ENCODE results near the gene SLC8A2.

Gene SLC8A2

GRCh38 chr19:47471381-47471732 lies 336 bp downstream of the SLC8A2 start:
- H3K4me3 ChIP-seq (replicated peaks; ENCODE audit: low read depth, low read length) = no peak overlapping the region
- DNase-seq (ENCODE audit: extremely low read depth, low read depth) = no peak
- TF ChIP-seq, protein P1, sequence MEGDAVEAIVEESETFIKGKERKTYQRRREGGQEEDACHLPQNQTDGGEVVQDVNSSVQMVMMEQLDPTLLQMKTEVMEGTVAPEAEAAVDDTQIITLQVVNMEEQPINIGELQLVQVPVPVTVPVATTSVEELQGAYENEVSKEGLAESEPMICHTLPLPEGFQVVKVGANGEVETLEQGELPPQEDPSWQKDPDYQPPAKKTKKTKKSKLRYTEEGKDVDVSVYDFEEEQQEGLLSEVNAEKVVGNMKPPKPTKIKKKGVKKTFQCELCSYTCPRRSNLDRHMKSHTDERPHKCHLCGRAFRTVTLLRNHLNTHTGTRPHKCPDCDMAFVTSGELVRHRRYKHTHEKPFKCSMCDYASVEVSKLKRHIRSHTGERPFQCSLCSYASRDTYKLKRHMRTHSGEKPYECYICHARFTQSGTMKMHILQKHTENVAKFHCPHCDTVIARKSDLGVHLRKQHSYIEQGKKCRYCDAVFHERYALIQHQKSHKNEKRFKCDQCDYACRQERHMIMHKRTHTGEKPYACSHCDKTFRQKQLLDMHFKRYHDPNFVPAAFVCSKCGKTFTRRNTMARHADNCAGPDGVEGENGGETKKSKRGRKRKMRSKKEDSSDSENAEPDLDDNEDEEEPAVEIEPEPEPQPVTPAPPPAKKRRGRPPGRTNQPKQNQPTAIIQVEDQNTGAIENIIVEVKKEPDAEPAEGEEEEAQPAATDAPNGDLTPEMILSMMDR (IDR thresholded peaks at IDR 0.05; ENCODE audit: low read depth, low read length, missing control alignments) = no peak

GRCh38 chr19:47470447-47471195 lies 1.1 kb downstream of the SLC8A2 start:
- TF ChIP-seq, protein P1 (IDR thresholded peaks at IDR 0.05; ENCODE audit: low read depth, low read length, missing control alignments) = no peak
- no peak for DNase-seq (ENCODE audit: extremely low read depth, low read depth)
- no peak overlapping the region for H3K4me3 ChIP-seq (replicated peaks; ENCODE audit: low read depth, low read length)

- TF ChIP-seq, protein P1 (IDR thresholded peaks at IDR 0.05; ENCODE audit: low read depth, low read length, missing control alignments) = no peak
- no peak for DNase-seq (ENCODE audit: extremely low read depth, low read depth)
- H3K4me3 ChIP-seq (replicated peaks; ENCODE audit: low read depth, low read length) = no peak overlapping the region
Measured at GRCh38 chr19:47469719-47470118, 2.0 kb downstream of the SLC8A2 start.

GRCh38 chr19:47469363-47469700 lies 2.4 kb downstream of the SLC8A2 start:
- TF ChIP-seq, protein P1 (IDR thresholded peaks at IDR 0.05; ENCODE audit: low read depth, low read length, missing control alignments) = no peak
- DNase-seq (ENCODE audit: extremely low read depth, low read depth) = no peak
- no peak overlapping the region for H3K4me3 ChIP-seq (replicated peaks; ENCODE audit: low read depth, low read length)

GRCh38 chr19:47467914-47468313 lies 3.8 kb downstream of the SLC8A2 start:
- no peak for DNase-seq (ENCODE audit: extremely low read depth, low read depth)
- no peak overlapping the region for H3K4me3 ChIP-seq (replicated peaks; ENCODE audit: low read depth, low read length)
- TF ChIP-seq, protein P1 (IDR thresholded peaks at IDR 0.05; ENCODE audit: low read depth, low read length, missing control alignments) = no peak

DNA sequence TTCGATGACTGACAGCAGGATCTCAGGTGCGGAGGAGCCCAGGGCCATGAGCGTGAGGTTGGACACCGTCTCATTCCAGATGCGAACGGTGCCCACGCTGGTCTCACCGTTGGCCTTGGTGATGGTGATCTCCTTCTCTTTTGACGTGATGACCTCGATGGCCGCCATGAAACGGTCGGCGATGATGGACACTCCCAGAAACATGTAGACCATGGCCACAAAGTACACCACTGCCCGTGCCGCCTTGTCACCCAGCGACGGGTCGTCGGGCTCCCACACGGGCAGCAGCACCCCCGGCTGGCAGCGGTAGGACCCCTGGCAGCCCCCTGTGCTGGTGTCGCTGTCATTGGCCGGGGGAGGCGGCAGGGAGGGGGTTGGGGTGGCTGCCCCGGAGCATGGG lies 5.7 kb downstream of the SLC8A2 start:
- H3K4me3 ChIP-seq (replicated peaks; ENCODE audit: low read depth, low read length) = no peak overlapping the region
- no peak for DNase-seq (ENCODE audit: extremely low read depth, low read depth)
- TF ChIP-seq, protein P1 (IDR thresholded peaks at IDR 0.05; ENCODE audit: low read depth, low read length, missing control alignments) = no peak

Data from HFF-Myc (cell line).